ENCODE measurements around the gene MEST. TPM values are rescaled to one million over a fixed set of nuclear protein-coding genes. Genes with fewer than 3 reads are reported as not detected.

Gene MEST
- polyA plus RNA-seq, 1 donor from 2014 or later = 136 TPM

DNA sequence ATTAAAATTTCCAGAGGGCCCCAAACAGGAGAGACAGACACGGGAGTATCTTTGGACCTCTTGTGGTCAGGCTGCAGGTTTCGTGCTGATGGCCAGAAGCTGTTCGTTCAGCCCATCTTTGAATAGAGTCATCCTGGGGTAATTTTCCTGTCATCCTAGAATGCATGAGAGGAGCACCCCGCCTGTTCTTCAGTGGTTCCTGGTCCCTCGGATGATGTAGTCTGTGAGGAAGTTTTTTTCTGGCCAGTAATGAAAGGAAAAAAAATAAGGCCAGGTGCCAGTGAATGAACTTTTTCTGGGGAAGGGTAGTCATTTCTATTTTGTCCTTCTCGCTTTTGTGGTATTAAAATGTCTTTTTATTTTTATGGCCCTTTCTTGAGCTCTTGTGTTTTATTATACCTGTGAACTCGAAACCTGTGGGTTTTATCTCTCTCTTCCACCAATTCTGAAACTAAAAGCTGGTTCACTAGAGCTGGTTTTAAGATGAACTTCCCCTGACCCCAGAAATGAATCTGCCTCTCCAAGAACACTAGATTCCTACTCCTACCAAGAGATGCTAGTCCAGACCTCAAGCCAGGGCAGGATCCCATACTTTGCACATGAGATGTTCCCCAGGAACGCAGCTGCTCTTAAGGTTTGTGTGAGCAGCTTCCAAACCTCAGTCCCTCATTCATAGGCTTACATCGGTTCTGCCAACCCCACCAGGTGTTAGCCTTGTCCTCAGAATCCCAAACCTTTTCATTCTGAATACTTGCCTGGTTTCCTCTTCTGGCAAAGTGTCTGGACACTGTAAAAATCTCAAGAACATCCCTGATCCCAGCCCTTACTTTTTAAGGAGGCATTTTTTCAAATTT is 15.4 kb upstream of the MEST start:
- Histone ChIP-seq H3K9me2 (ENCODE audit: insufficient read depth, low read length) (no peaks in the 10 kb centered on the region), H3K36me3 (ENCODE audit: insufficient read depth, low read length) (no peaks in the 10 kb centered on the region), H4K20me1 (ENCODE audit: insufficient read depth) (no peaks in the 10 kb centered on the region), H3K9me3 (ENCODE audit: low read length) (no peaks in the 10 kb centered on the region), H3K79me2 (replicated peaks; ENCODE audit: insufficient read depth, low read length) (no peaks in the 10 kb centered on the region), H3K4me2 (ENCODE audit: low read length) (peak overlapping the region; percentile 49), H3K27ac (ENCODE audit: low read length) (peak overlapping the region; percentile 86), H3K27me3 (ENCODE audit: insufficient read depth, low read depth, low read length) (no peaks in the 10 kb centered on the region), H3K4me3 (ENCODE audit: low read length) (peak overlapping the region; percentile 44), H2AFZ (ENCODE audit: low read depth, low read length) (peak overlapping the region; percentile 21), H3K9ac (ENCODE audit: low read length) (peak overlapping the region; percentile 59), H3F3A (ENCODE audit: insufficient read depth, low read length, poor library complexity, severe bottlenecking) (peaks cover 28% of the 10 kb centered on the region)
- TF ChIP-seq EP300 (conservative IDR thresholded peaks at IDR 0.05; ENCODE audit: poor library complexity, severe bottlenecking) (peak; percentile 41), EZH2 (IDR thresholded peaks at IDR 0.05; ENCODE audit: borderline replicate concordance, insufficient read depth, low read length, poor library complexity, severe bottlenecking) (no peak), RAD21 (conservative IDR thresholded peaks at IDR 0.05) (no peak), MXI1 (conservative IDR thresholded peaks at IDR 0.05; ENCODE audit: poor library complexity, severe bottlenecking) (no peak), TAF1 (IDR thresholded peaks at IDR 0.05; ENCODE audit: low read depth) (no peak), POLR2AphosphoS5 (IDR thresholded peaks at IDR 0.05) (no peak), SMC3 (conservative IDR thresholded peaks at IDR 0.05; ENCODE audit: poor library complexity) (peak; percentile 41)
- TF ChIP-seq, protein P1, sequence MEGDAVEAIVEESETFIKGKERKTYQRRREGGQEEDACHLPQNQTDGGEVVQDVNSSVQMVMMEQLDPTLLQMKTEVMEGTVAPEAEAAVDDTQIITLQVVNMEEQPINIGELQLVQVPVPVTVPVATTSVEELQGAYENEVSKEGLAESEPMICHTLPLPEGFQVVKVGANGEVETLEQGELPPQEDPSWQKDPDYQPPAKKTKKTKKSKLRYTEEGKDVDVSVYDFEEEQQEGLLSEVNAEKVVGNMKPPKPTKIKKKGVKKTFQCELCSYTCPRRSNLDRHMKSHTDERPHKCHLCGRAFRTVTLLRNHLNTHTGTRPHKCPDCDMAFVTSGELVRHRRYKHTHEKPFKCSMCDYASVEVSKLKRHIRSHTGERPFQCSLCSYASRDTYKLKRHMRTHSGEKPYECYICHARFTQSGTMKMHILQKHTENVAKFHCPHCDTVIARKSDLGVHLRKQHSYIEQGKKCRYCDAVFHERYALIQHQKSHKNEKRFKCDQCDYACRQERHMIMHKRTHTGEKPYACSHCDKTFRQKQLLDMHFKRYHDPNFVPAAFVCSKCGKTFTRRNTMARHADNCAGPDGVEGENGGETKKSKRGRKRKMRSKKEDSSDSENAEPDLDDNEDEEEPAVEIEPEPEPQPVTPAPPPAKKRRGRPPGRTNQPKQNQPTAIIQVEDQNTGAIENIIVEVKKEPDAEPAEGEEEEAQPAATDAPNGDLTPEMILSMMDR (IDR thresholded peaks at IDR 0.05; ENCODE audit: poor library complexity, severe bottlenecking) = no peak
- TF ChIP-seq, protein P2, sequence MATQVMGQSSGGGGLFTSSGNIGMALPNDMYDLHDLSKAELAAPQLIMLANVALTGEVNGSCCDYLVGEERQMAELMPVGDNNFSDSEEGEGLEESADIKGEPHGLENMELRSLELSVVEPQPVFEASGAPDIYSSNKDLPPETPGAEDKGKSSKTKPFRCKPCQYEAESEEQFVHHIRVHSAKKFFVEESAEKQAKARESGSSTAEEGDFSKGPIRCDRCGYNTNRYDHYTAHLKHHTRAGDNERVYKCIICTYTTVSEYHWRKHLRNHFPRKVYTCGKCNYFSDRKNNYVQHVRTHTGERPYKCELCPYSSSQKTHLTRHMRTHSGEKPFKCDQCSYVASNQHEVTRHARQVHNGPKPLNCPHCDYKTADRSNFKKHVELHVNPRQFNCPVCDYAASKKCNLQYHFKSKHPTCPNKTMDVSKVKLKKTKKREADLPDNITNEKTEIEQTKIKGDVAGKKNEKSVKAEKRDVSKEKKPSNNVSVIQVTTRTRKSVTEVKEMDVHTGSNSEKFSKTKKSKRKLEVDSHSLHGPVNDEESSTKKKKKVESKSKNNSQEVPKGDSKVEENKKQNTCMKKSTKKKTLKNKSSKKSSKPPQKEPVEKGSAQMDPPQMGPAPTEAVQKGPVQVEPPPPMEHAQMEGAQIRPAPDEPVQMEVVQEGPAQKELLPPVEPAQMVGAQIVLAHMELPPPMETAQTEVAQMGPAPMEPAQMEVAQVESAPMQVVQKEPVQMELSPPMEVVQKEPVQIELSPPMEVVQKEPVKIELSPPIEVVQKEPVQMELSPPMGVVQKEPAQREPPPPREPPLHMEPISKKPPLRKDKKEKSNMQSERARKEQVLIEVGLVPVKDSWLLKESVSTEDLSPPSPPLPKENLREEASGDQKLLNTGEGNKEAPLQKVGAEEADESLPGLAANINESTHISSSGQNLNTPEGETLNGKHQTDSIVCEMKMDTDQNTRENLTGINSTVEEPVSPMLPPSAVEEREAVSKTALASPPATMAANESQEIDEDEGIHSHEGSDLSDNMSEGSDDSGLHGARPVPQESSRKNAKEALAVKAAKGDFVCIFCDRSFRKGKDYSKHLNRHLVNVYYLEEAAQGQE (IDR thresholded peaks at IDR 0.05; ENCODE audit: borderline replicate concordance) = no peak

DNA sequence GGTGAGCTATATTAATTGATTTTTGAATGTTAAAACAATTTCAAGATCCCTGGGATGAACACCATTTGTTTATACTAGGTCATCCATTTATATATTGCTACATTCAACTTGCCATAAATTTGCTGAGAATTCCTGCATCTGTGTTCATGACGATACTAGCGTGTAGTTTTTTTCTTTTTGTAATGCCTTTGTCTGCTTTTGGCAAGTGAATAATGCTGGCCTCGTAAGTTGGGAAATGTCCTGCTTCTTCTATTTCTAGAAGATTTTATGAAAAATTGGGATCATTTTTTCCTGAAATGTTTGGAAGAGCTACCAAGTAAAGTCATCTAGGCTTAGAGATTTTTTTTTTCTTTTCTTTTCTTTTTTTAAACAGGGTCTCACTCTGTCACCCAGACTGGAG is 12.9 kb upstream of the MEST start:
- no peaks in the 10 kb centered on the region for H3K9me2 ChIP-seq (ENCODE audit: insufficient read depth, low read length)
- no peak overlapping the region for H3K4me2 ChIP-seq (ENCODE audit: low read length)
- peaks cover 21% of the 10 kb centered on the region for H3F3A ChIP-seq (ENCODE audit: insufficient read depth, low read length, poor library complexity, severe bottlenecking)
- H3K9ac ChIP-seq (ENCODE audit: low read length) = no peak overlapping the region
- H2AFZ ChIP-seq (ENCODE audit: low read depth, low read length) = no peak overlapping the region
- H3K9me3 ChIP-seq (ENCODE audit: low read length) = no peaks in the 10 kb centered on the region
- no peaks in the 10 kb centered on the region for H3K79me2 ChIP-seq (replicated peaks; ENCODE audit: insufficient read depth, low read length)
- no peaks in the 10 kb centered on the region for H3K36me3 ChIP-seq (ENCODE audit: insufficient read depth, low read length)
- no peaks in the 10 kb centered on the region for H3K27me3 ChIP-seq (ENCODE audit: insufficient read depth, low read depth, low read length)
- TF ChIP-seq MXI1 (conservative IDR thresholded peaks at IDR 0.05; ENCODE audit: poor library complexity, severe bottlenecking) = no peak
- no peak for TF ChIP-seq EP300 (conservative IDR thresholded peaks at IDR 0.05; ENCODE audit: poor library complexity, severe bottlenecking)
- no peak for TF ChIP-seq POLR2AphosphoS5 (IDR thresholded peaks at IDR 0.05)
- TF ChIP-seq, protein P2 (IDR thresholded peaks at IDR 0.05; ENCODE audit: borderline replicate concordance) = no peak
- no peak for TF ChIP-seq RAD21 (conservative IDR thresholded peaks at IDR 0.05)
- no peak for TF ChIP-seq SMC3 (conservative IDR thresholded peaks at IDR 0.05; ENCODE audit: poor library complexity)
- TF ChIP-seq, protein P1 (IDR thresholded peaks at IDR 0.05; ENCODE audit: poor library complexity, severe bottlenecking) = no peak
- no peak for TF ChIP-seq EZH2 (IDR thresholded peaks at IDR 0.05; ENCODE audit: borderline replicate concordance, insufficient read depth, low read length, poor library complexity, severe bottlenecking)
- TF ChIP-seq TAF1 (IDR thresholded peaks at IDR 0.05; ENCODE audit: low read depth) = no peak
- H3K27ac ChIP-seq (ENCODE audit: low read length) = no peak overlapping the region
- H4K20me1 ChIP-seq (ENCODE audit: insufficient read depth) = no peaks in the 10 kb centered on the region
- no peak overlapping the region for H3K4me3 ChIP-seq (ENCODE audit: low read length)
